ENCODE results near the gene PIGW.

The PIGW gene

GRCh38 chr17:36534840-36535668 is at the start of gene PIGW, which contains the start of gene MYO19:
Gene PIGW, plus strand, starts transcription at chr17:36534987. Its CDS starts 2,115 bp downstream, at chr17:36537102.
Gene MYO19, minus strand, starts transcription at chr17:36534868. Its CDS starts 2,330 bp downstream, at chr17:36532538.
- peak; percentile 68 to 84 for DNase-seq (ENCODE audit: low read depth in 1 of 2, low spot score in 1 of 2)

DNA sequence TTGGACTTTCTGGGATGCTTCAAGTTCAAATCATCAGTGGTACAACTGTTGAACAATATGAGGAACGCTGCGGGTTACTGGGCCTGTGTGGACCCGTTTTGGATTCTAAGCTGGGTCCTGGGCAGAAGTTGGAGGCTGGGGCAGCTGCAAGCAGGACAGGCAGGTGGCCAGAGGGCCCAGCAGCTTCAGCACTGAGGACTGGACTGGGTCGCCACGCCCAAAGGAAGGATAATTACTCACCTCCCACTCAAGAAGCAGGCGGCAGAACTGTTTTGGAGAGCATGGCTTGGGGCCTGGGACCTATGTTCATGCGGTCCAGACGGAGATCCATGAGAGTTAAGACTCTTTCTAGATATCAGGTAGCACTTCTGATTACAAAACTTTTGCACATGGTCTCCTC is 49.8 kb upstream of the PIGW start:
- DNase-seq (ENCODE audit: low read depth in 1 of 2, low spot score in 1 of 2): no peak

DNA sequence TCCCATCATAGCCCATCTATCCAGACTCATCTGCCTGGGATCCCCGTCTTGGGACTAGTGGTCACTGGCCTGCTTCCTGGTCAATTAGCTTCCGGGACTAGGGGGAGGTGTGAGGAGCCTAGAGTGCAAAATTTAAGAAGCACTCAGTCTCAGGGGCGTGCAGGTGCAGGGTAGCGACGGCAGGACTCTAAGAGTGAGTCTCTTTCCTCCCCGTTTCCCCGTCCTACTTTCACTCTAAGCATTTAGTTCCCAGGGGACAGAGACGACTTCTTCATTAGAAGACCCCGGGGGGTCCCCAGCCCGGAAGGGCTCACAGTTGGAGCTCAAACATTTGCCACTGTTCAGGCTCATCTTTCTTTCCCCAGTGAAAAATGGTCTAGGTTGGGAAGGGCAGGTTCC is 49.0 kb upstream of the PIGW start:
- no peak for DNase-seq (ENCODE audit: low read depth in 1 of 2, low spot score in 1 of 2)

- peak; percentile 76 to 81 for DNase-seq (ENCODE audit: low read depth in 1 of 2, low spot score in 1 of 2)
Measured at GRCh38 chr17:36486204-36487194, 48.3 kb upstream of the PIGW start, which contains the start of gene ZNHIT3. Gene ZNHIT3, plus strand, starts transcription at chr17:36486681. Its CDS starts 19 bp downstream, at chr17:36486700.

DNA sequence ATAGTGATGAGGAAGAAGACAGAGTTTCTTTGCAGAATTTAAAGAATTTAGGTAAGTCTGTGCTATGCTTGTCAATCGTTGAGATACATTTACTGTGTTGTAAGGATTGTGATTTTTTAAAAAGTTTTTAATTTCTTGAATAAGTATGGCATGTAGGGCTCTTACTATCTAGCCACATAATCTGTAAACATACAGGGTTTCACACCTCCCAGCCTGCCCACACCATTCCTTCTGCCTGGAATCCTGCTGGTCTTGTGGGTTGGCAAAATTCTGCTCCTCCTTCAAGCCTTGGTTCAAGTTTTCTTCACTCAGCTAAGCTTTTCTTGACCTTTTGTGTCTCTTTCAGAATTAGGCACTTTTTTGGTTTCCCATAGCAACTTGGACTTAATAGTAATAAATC is 40.8 kb upstream of the PIGW start:
- DNase-seq (ENCODE audit: low read depth in 1 of 2, low spot score in 1 of 2): no peak

DNA sequence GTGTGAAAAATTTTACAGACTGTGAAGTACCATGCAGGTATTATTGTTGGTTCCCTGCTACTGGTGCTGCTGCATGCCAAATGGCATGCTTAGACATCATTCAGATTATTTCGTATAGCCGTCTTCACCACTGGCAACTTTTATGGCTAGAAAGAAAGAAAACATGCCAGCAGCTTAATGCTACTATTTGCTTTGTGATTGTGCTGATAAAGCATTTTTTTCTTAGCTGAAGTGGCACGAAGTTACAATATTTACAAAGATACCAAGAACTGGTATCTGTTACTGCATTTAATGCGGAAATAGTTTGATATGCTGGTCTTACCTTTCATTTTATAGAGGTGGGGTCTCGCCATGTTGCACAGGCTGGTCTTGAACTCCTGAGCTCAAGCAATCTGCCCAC is 40.1 kb upstream of the PIGW start:
- DNase-seq (ENCODE audit: low read depth in 1 of 2, low spot score in 1 of 2): no peak

DNA sequence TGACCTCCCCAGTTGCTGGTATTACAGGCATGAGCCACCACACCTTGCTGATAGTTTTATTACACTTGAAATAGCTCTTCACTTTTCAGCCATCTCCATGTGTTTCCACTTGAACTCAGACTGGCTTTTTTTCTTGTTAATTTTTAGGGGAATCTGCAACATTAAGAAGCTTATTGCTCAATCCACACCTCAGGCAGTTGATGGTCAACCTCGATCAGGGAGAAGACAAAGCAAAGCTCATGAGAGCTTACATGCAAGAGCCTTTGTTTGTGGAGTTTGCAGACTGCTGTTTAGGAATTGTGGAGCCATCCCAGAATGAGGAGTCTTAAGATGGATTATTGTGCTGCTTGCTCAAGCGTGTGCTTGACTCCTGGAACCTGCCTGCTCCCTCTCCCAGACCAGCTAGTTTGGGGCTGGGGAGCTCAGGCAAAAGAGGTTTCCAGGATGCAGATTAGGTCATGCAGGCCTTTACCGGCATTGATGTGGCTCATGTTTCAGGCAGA is 39.7 kb upstream of the PIGW start:
- DNase-seq (ENCODE audit: low read depth in 1 of 2, low spot score in 1 of 2): no peak

DNA sequence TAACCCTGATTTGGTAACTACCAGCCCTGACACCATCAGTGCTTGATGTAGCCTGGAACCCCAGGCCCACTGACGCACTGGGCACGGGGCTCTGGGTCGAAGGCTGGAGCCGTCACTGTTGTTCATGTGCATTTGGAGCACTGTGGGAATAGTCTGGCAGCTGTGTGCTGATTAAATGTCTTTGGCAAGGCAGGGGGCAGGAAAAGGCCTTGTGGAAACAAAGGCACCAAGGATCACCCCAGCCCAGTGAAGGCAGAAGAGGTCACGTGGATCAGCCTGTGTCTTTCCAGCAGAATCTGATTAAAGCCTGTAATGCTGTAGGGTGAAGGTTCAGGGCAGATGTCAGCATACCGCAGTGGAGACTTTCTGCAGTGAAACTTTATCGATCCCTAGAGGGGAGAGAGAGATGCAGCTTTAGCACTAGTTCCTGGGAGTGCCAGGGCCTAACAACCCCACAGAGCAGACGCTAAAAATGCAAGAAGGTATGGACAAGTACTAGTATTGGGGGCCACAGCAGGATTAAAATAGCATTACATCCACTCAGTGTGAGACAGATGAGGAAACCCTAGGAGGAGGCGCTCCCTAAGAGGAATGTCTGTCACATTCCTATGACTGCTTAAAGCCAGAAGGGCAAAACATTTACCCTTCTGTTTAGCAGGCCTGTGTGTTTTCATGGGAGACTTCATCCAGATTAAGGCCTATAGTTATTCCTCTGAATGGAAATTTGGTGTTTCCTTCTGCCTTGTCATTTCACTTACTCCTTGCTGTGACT is 38.6 kb upstream of the PIGW start:
- DNase-seq (ENCODE audit: low read depth in 1 of 2, low spot score in 1 of 2): no peak

GRCh38 chr17:36498155-36498554 is 36.6 kb upstream of the PIGW start:
- no peak for DNase-seq (ENCODE audit: low read depth in 1 of 2, low spot score in 1 of 2)

GRCh38 chr17:36498560-36499300 is 36.1 kb upstream of the PIGW start:
- DNase-seq (ENCODE audit: low read depth in 1 of 2, low spot score in 1 of 2): no peak

DNA sequence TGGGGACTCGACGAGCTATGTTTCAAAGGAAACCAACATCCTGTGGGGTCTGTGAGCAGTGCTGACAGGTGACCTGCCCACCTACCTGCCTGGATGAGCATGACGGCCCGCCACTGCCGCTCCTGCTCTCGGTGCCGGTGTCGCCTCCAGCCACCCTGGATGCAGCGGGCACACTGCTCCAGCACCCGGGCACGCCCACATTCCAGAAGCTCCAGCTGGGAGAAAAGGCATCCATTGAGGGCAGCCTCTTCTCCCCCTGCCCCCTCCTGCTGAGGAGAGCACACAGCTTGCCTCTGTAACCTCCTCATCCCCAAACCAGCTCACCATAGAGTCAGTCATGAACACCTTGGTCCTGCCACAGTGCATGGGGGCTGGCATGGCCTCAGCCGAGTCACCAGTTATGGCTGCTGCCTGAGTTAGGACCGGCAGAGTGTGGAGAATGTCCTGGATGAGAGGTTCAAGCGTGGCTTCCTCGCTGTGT is 34.0 kb upstream of the PIGW start:
- DNase-seq (ENCODE audit: low read depth in 1 of 2, low spot score in 1 of 2): no peak

- DNase-seq (ENCODE audit: low read depth in 1 of 2, low spot score in 1 of 2): no peak
Measured at GRCh38 chr17:36501351-36501750, 33.4 kb upstream of the PIGW start.

DNA sequence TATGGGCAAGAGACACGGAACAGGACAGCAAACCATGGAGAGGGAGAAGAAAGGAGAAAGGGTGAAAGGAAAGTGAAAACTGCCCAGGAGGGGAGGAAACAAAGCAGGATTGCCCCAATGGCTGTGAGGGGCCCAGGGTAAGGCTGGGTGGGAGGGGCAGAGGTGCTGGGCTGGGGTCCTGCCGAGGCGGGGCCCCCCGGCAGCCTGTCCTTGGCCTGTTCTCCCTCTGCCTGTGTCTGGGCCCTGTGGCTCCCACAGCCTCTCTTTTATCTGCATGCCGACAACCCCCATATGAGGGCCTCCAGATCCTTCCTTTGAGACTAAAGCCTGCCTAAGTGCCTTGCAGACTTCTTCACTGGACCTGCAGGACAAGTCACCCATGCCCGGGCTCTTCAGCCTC is 32.8 kb upstream of the PIGW start:
- DNase-seq (ENCODE audit: low read depth in 1 of 2, low spot score in 1 of 2): no peak

DNA sequence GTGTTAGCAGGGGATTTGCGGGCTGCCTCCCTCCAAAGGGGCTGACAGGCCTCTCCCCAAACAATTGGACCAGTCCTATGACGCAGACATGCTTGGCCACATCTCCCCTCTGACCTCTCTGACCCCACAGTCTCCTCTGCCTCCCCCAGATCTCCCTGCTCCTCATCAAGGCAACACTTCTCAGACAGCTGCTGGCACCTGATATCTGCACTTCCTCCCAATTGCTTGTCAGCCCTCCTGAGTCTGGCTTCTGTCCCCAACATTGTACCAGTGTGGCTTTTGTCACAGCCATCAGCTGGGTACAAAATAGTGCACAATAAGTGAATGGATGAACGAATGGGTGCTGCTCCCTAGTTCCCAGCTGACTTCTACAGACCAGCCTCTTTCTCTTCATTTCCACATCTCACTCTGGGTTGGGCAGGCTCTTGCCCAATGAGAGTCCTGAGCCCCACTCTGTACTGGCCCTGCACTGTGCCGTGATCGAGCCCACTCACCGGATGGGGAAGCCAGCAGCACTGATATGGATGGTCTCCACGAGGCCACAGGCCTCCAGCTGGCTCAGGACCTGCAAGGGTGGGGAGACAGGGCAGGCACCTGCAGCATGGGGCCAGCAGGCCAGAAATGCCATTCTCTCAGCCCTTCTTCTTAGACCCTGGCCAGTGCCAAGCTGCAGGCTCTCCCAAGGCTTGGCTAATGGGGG is 31.2 kb upstream of the PIGW start:
- DNase-seq (ENCODE audit: low read depth in 1 of 2, low spot score in 1 of 2): no peak

GRCh38 chr17:36504156-36504545 is 30.6 kb upstream of the PIGW start:
- DNase-seq (ENCODE audit: low read depth in 1 of 2, low spot score in 1 of 2): no peak

DNA sequence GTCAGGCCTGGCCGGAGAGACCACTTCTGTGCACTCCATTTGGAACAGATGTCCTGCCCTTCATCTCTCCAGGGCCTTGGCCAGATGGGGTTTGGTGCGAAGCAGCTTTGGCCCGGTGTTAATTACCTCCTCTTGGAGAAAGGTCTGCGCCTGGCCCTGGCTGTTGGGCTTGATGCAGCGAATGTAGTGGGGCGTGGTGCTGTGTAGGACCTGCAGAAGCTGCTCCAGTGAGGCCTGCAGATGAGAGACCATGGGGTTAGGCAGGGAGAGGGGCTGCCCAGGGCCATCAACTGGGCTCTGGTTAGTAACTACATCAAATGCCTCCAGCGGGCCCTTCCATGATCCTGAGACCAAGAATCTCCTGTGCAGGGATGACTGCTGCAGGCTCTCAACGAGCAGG is 29.6 kb upstream of the PIGW start:
- no peak for DNase-seq (ENCODE audit: low read depth in 1 of 2, low spot score in 1 of 2)

DNA sequence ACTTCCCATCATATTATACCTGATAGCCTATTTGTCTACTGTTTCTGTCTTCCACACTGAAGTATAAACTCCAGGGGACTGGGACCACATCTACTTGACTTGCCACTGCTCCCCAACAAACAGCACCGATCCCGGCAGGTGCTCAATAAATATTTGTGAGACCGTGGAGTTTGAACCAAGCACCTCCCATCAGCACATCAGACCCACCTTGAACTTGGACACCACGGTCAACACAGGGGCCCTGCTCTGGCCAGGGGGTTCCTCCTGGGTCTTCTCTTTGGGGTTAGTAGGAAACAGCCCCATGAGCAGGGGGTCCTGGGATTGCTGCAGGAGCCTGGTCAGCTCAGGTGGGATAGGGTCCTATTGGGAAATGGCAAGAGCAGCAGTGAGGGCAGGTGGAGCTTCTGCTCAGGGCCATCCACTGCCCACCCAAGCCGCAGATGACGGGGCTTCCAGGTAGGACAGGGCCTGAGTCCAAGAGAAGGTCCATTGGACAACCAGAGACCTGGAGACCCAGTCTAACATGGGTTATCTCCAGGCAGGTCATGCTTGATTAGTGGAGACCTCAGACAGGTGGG is 28.4 kb upstream of the PIGW start:
- DNase-seq (ENCODE audit: low read depth in 1 of 2, low spot score in 1 of 2): no peak

DNA sequence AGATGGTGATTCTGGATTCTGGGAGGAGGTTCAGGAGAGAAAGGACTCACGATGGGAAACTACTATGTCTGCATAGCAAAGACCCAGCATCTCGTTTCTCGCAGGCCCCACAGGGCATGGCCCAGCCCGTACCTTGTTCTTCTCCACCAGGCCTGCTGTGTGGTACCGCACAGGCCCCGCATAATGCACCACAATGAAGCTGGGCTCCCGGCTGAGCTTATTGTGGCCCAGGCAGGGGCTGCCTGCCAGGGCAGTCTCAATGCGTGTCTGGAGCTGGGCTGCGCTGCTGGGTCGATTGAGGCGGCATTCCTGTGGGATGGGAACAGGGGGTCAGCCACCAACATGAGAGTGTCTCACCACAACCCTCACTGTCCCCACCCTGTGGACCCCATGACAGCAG is 28.0 kb upstream of the PIGW start:
- no peak for DNase-seq (ENCODE audit: low read depth in 1 of 2, low spot score in 1 of 2)

DNA sequence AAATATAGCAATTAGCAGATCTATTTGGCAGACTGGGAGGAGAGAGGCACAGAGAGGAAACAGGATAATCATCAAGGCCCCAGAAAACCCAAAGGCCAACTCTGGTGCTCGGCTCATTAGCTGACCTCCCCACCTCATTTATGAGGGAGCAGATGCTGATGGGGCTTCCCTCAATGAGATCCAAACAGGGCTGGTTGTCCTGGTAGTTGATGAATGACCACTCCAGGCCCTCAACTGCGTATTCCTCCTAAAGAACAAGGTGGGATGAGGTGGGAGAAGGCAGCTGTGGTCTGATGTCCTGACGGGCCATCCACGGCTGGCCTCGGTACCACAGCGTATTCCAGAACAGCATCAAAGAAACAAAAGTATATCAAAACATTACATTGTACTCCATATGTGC is 27.5 kb upstream of the PIGW start:
- no peak for DNase-seq (ENCODE audit: low read depth in 1 of 2, low spot score in 1 of 2)
